Muscle layer of duodenum (tissue), 2 donors: ENCODE data around the gene WDR59.

ENCODE experiments used
- H3K27ac ChIP-seq: one replicate; pipeline ENCODE4 v1.7.0; 2013; ENCODE audit warnings: mild to moderate bottlenecking, low read length
- H3K27me3 ChIP-seq: one replicate; pipeline ENCODE4 v1.7.0; 2013; ENCODE audit warnings: low read depth, mild to moderate bottlenecking, control low read depth, low read length
- H3K36me3 ChIP-seq, 2 donors: one replicate each; pipeline ENCODE4 v1.7.0; 2013; ENCODE audit warnings: low read length in 2 of 2, control low read depth in 1 of 2, mild to moderate bottlenecking in 1 of 2; ENCODE audit not compliant: insufficient read depth in 2 of 2, control insufficient read depth in 1 of 2
- H3K4me1 ChIP-seq, 2 donors: one replicate each; pipeline ENCODE4 v1.7.0; 2013; ENCODE audit warnings: low read length in 2 of 2, mild to moderate bottlenecking in 2 of 2, control low read depth in 1 of 2, moderate library complexity in 1 of 2; ENCODE audit not compliant: insufficient read depth in 2 of 2, control insufficient read depth in 1 of 2
- H3K4me3 ChIP-seq, 2 donors: one replicate each; pipeline ENCODE4 v1.7.0; 2013; ENCODE audit warnings: low read length in 2 of 2, low read depth in 1 of 2, mild to moderate bottlenecking in 1 of 2
- H3K9me3 ChIP-seq, 2 donors: one replicate each; pipeline ENCODE4 v1.7.0; 2013; ENCODE audit warnings: low read length in 2 of 2, control low read depth in 1 of 2, mild to moderate bottlenecking in 1 of 2; ENCODE audit not compliant: control insufficient read depth in 1 of 2
- donor health status: healthy.

WDR59 gene

GRCh38 chr16:74954763-74955162 is 30.2 kb downstream of the WDR59 start:
- Histone ChIP-seq H3K4me1 (no peaks in the 10 kb centered on the region), H3K27ac (no peak overlapping the region), H3K36me3 (peaks cover 33 to 42% of the 10 kb centered on the region in 2 donors), H3K9me3 (no peaks in the 10 kb centered on the region), H3K27me3 (no peaks in the 10 kb centered on the region), H3K4me3 (no peak overlapping the region)

- no peaks in the 10 kb centered on the region for H3K9me3 ChIP-seq
- no peak overlapping the region for H3K27ac ChIP-seq
- H3K36me3 ChIP-seq, result peaks cover 45 to 56% of the 10 kb centered on the region in 2 donors
- H3K4me3 ChIP-seq, result no peak overlapping the region
- H3K4me1 ChIP-seq, result no peaks in the 10 kb centered on the region
- no peaks in the 10 kb centered on the region for H3K27me3 ChIP-seq
Measured at GRCh38 chr16:74951681-74952080, 33.2 kb downstream of the WDR59 start.

- Histone ChIP-seq H3K4me1 (no peaks in the 10 kb centered on the region), H3K9me3 (no peaks in the 10 kb centered on the region), H3K27me3 (no peaks in the 10 kb centered on the region), H3K36me3 (peaks cover 42 to 56% of the 10 kb centered on the region in 2 donors), H3K4me3 (no peak overlapping the region), H3K27ac (no peak overlapping the region)
Measured at GRCh38 chr16:74951206-74951605, 33.7 kb downstream of the WDR59 start.

GRCh38 chr16:74950511-74950910 is 34.4 kb downstream of the WDR59 start:
- peaks cover 35 to 51% of the 10 kb centered on the region in 2 donors for H3K36me3 ChIP-seq
- H3K4me1 ChIP-seq, result no peaks in the 10 kb centered on the region
- H3K27ac ChIP-seq, result no peak overlapping the region
- H3K4me3 ChIP-seq, result no peak overlapping the region
- no peaks in the 10 kb centered on the region for H3K9me3 ChIP-seq
- no peaks in the 10 kb centered on the region for H3K27me3 ChIP-seq

- Histone ChIP-seq H3K27me3 (no peaks in the 10 kb centered on the region), H3K27ac (no peak overlapping the region), H3K36me3 (peaks cover 27 to 53% of the 10 kb centered on the region in 2 donors)
Measured at GRCh38 chr16:74949309-74949708, 35.6 kb downstream of the WDR59 start.

GRCh38 chr16:74944466-74944865 is 40.5 kb downstream of the WDR59 start:
- no peak overlapping the region for H3K27ac ChIP-seq
- peaks cover 31 to 69% of the 10 kb centered on the region in 2 donors for H3K36me3 ChIP-seq
- no peaks in the 10 kb centered on the region for H3K27me3 ChIP-seq
- no peak overlapping the region for H3K4me3 ChIP-seq
- no peaks in the 10 kb centered on the region for H3K4me1 ChIP-seq
- H3K9me3 ChIP-seq, result no peaks in the 10 kb centered on the region

More at GRCh38 chr16:74949309-74949708, 35.6 kb downstream of the WDR59 start:
- H3K4me3 ChIP-seq, result no peak overlapping the region
- no peaks in the 10 kb centered on the region for H3K9me3 ChIP-seq
- no peaks in the 10 kb centered on the region for H3K4me1 ChIP-seq

GRCh38 chr16:74942977-74943918 is 41.7 kb downstream of the WDR59 start:
- peaks cover 28 to 66% of the 10 kb centered on the region in 2 donors for H3K36me3 ChIP-seq
- H3K27me3 ChIP-seq, result no peaks in the 10 kb centered on the region
- no peaks in the 10 kb centered on the region for H3K4me1 ChIP-seq
- no peak overlapping the region for H3K27ac ChIP-seq
- no peak overlapping the region for H3K4me3 ChIP-seq
- no peaks in the 10 kb centered on the region for H3K9me3 ChIP-seq

- no peaks in the 10 kb centered on the region for H3K9me3 ChIP-seq
- no peak overlapping the region for H3K4me3 ChIP-seq
- H3K4me1 ChIP-seq, result no peaks in the 10 kb centered on the region
- H3K27me3 ChIP-seq, result no peaks in the 10 kb centered on the region
- H3K27ac ChIP-seq, result no peak overlapping the region
- peaks cover 32 to 65% of the 10 kb centered on the region in 2 donors for H3K36me3 ChIP-seq
Measured at GRCh38 chr16:74942566-74942965, 42.4 kb downstream of the WDR59 start.

GRCh38 chr16:74939688-74940087 is 45.2 kb downstream of the WDR59 start:
- Histone ChIP-seq H3K27ac (no peak overlapping the region), H3K36me3 (peaks cover 26 to 54% of the 10 kb centered on the region in 2 donors), H3K27me3 (no peaks in the 10 kb centered on the region), H3K4me1 (no peaks in the 10 kb centered on the region), H3K9me3 (no peaks in the 10 kb centered on the region), H3K4me3 (no peak overlapping the region)

GRCh38 chr16:74936902-74937560 is 47.9 kb downstream of the WDR59 start:
- Histone ChIP-seq H3K4me3 (no peak overlapping the region), H3K27me3 (no peaks in the 10 kb centered on the region), H3K36me3 (peaks cover 22 to 39% of the 10 kb centered on the region in 2 donors), H3K27ac (no peak overlapping the region), H3K4me1 (no peaks in the 10 kb centered on the region), H3K9me3 (no peaks in the 10 kb centered on the region)

- H3K4me3 ChIP-seq, result no peak overlapping the region
- peaks cover 18 to 19% of the 10 kb centered on the region in 2 donors for H3K36me3 ChIP-seq
- no peaks in the 10 kb centered on the region for H3K9me3 ChIP-seq
- no peaks in the 10 kb centered on the region for H3K27me3 ChIP-seq
- no peaks in the 10 kb centered on the region for H3K4me1 ChIP-seq
- H3K27ac ChIP-seq, result no peak overlapping the region
Measured at GRCh38 chr16:74931445-74931844, 53.5 kb downstream of the WDR59 start.
